Measurements from ENCODE around the gene SYT7. TPM values are rescaled to one million over a fixed set of nuclear protein-coding genes. Genes with fewer than 3 reads are reported as not detected.
A peak's percentile ranks its signal among the peaks of the same experiment; 100 is the strongest.

SYT7 gene
- polyA plus RNA-seq, 1 experiment, result 0.04 TPM

DNA sequence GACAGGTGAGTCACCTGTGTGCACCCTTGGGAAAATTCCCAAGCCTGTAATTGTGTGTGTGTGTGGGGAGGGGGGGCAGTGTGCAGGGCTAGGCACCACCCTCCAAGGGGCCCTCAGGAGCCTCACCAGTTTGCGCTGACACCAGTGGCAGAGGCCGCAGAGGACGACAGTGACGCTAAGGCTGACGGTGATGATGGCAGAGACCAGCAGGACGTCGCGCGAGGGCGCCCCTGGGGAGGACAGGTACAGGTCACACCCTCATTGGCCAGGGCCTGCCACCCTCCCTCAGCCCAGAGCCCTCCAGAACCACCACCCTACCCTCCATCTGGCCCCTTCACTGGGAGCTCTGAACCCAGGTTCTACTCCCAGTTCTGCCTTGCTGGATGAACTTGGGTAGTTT, 24.9 kb downstream of the SYT7 start:
- POLR2A ChIA-PET, result no interaction called here
- Histone ChIP-seq H3K27me3 (ENCODE audit: control insufficient read depth, insufficient read depth, low read length) (peaks cover 49% of the 10 kb centered on the region), H3K4me3 (ENCODE audit: low read depth, low read length) (no peak overlapping the region), H3K36me3 (ENCODE audit: control insufficient read depth, insufficient read depth, low read length) (no peaks in the 10 kb centered on the region)
- no peak for DNase-seq (ENCODE audit: low read depth)
- TF ChIP-seq, protein P1, sequence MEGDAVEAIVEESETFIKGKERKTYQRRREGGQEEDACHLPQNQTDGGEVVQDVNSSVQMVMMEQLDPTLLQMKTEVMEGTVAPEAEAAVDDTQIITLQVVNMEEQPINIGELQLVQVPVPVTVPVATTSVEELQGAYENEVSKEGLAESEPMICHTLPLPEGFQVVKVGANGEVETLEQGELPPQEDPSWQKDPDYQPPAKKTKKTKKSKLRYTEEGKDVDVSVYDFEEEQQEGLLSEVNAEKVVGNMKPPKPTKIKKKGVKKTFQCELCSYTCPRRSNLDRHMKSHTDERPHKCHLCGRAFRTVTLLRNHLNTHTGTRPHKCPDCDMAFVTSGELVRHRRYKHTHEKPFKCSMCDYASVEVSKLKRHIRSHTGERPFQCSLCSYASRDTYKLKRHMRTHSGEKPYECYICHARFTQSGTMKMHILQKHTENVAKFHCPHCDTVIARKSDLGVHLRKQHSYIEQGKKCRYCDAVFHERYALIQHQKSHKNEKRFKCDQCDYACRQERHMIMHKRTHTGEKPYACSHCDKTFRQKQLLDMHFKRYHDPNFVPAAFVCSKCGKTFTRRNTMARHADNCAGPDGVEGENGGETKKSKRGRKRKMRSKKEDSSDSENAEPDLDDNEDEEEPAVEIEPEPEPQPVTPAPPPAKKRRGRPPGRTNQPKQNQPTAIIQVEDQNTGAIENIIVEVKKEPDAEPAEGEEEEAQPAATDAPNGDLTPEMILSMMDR (IDR thresholded peaks at IDR 0.05; ENCODE audit: insufficient read depth, low read depth, low read length), result no peak
- CTCF ChIA-PET, result interaction anchor here (0.6 to 1.1 kb wide), 2 partner anchors 11 to 31 kb away, joined by 3 to 5 read pairs; no protein-coding TSS in a partner anchor

DNA sequence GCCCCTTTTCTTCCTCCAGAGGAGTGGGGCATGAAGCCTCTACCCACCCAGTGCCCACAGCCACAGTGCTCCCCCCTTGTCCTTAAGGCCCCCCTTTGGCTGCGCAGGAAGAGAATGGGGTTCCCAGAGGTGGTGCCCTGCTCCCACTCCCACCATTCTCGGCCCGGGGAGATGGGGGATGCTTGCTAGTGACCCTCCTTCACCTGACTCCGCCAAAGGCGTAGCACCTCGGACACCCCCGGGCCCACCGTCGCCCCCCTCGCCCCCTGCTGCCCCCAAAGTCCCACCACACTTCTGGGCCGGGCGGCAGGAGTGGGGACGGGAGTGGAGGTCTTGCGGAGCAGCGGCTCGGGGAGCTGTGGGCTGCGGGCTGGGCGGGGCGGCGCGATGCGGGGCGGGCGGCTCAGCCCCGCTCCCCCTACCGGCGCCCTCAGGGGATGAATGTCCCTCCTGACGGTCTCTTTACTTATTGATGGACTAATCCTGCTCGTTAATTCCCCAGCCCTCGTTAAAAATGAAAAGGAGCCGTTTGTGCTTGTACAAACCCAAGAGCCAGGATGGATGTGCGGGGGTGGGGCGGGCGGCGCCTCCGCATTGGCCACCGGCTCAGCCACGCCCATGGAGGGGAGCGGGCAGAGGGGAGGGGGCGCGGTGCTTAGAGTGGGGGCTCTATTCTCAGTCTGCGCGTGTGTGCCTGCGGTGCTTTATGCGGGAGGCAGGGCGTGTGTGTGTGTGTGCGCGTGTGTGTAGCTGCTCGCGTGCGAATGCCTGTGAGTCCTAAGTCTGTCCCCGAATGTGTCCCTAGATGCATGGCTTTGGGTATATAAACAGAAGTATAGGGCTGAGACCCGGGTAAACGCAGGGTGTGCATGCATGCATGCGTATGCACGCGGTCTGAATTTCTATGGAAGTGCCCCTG, 25.6 kb downstream of the SYT7 start:
- Histone ChIP-seq H3K4me3 (ENCODE audit: low read depth, low read length) (no peak overlapping the region), H3K36me3 (ENCODE audit: control insufficient read depth, insufficient read depth, low read length) (no peaks in the 10 kb centered on the region), H3K27me3 (ENCODE audit: control insufficient read depth, insufficient read depth, low read length) (peaks cover 45% of the 10 kb centered on the region)
- TF ChIP-seq, protein P1 (IDR thresholded peaks at IDR 0.05; ENCODE audit: insufficient read depth, low read depth, low read length), result peak; percentile 15; the same call in 1 of the 2 replicates
- ChIA-PET CTCF (interaction anchor here (1.1 to 2.1 kb wide), 2 partner anchors 39 to 109 kb away, joined by 4 to 5 read pairs; no protein-coding TSS in a partner anchor), POLR2A (no interaction called here)
- no peak for DNase-seq (ENCODE audit: low read depth)

DNA sequence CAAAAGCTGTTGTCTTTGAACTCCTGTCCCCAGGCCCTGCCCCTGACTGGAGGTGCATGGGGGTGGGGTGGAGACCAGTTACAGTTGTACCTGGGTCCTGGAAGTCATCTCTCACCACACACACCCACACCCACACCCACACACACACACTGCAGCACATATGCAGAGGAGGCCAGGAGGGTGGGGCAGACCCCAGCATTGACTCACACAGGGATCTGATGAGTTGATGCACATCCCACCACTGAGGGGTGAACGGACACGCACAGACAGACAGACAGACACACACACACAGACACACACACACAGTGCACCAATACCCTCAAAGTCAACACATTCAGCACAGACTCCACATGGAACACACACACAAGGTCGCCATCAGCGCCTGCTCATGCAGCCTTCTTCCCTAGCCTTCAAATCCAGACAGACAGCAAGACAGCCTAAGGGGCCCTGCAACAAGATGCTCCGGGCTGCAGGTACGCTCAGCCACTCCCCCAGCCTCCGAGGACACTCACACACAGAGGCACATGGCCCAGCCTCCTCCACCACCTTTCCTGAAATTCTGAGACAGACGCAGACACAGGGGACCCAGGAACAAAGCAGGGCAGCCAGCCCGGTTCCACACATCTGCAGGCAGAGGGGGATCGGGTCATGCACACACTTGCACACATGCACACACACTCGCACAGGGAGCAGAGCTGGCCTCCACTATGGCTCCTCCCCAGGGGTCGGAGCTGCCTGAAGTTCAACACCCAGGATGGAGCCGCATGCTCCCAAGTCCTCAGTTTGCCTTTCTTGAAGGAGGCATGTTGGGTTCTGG, 26.5 kb downstream of the SYT7 start:
- no peak overlapping the region for H3K4me3 ChIP-seq (ENCODE audit: low read depth, low read length)
- ChIA-PET POLR2A (no interaction called here), CTCF (interaction anchor here (1.1 to 2.4 kb wide), 5 partner anchors 9 to 108 kb away, joined by 3 to 9 read pairs (median 4); no protein-coding TSS in a partner anchor)
- TF ChIP-seq, protein P1 (IDR thresholded peaks at IDR 0.05; ENCODE audit: insufficient read depth, low read depth, low read length), result no peak
- DNase-seq (ENCODE audit: low read depth), result no peak
- H3K36me3 ChIP-seq (ENCODE audit: control insufficient read depth, insufficient read depth, low read length), result no peaks in the 10 kb centered on the region
- peaks cover 40% of the 10 kb centered on the region for H3K27me3 ChIP-seq (ENCODE audit: control insufficient read depth, insufficient read depth, low read length)

DNA sequence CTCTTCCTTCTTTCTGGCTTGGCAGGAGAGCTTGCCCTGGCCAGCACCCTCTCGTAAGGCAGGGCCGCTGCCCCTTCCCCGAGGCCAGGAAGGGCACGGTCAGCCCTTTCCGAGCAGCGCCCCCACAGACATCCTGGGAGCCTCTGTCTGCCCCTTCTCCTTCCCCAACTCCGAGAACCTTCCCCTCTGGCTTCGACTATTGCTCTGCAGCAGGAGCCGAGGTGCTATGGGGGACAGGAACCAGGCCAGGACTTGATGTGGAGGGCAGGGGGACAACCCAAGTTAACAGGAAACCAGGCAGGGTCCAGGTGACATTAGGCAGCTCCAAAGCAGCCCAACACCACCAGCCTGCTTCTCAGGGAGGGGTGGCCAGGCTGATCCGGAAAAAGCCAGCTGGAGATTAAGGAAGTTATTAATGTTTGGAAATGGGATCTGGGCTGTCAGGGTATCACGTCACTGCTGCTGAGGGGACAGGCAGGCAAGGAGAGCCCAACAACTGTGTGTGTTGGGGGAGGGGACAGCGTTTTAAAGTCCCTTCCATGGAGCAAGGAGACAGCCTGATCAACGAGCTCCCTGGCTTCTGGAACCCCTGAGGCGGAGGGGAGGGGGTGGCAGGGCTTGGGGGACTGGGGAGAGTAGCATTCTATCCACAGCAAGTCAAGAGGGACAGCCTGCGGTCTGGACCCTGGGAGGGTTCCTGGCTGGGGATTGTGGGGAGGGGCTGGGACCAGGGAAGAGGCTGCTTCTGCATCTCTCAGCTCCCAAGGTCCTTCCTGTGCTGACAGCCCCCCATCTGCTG, 27.3 kb downstream of the SYT7 start:
- Histone ChIP-seq H3K4me3 (ENCODE audit: low read depth, low read length) (no peak overlapping the region), H3K27me3 (ENCODE audit: control insufficient read depth, insufficient read depth, low read length) (peaks cover 39% of the 10 kb centered on the region), H3K36me3 (ENCODE audit: control insufficient read depth, insufficient read depth, low read length) (no peaks in the 10 kb centered on the region)
- ChIA-PET CTCF (interaction anchor here (1.2 to 2.4 kb wide), 5 partner anchors 9 to 108 kb away, joined by 3 to 9 read pairs (median 4); no protein-coding TSS in a partner anchor), POLR2A (interaction anchor here (0.6 kb wide), 1 partner anchor 1808 kb away, joined by 5 read pairs; no protein-coding TSS in a partner anchor)
- TF ChIP-seq, protein P1 (IDR thresholded peaks at IDR 0.05; ENCODE audit: insufficient read depth, low read depth, low read length), result no peak
- no peak for DNase-seq (ENCODE audit: low read depth)

All from BJ (cell line).